ENCODE measurements around the gene CNTN3.
A peak's percentile ranks its signal among the peaks of the same experiment; 100 is the strongest.

Gene CNTN3

GRCh38 chr3:74614107-74614967 lies at the start of gene CNTN3:
CNTN3 (minus strand) TSS chr3:74614659; CDS start chr3:74521112, 93,547 bp downstream.
- peak; percentile 87 for DNase-seq

- no peak for DNase-seq
Observed at GRCh38 chr3:74663178-74663577, 48.7 kb upstream of the CNTN3 start.

GRCh38 chr3:74661672-74662071 lies 47.2 kb upstream of the CNTN3 start:
- DNase-seq = no peak

- DNase-seq = no peak
Observed at GRCh38 chr3:74651885-74652284, 37.4 kb upstream of the CNTN3 start.

- DNase-seq = no peak
Observed at GRCh38 chr3:74651292-74651691, 36.8 kb upstream of the CNTN3 start.

- DNase-seq = no peak
Observed at GRCh38 chr3:74648107-74648506, 33.6 kb upstream of the CNTN3 start.

- DNase-seq = no peak
Observed at GRCh38 chr3:74646094-74646493, 31.6 kb upstream of the CNTN3 start.

GRCh38 chr3:74643636-74644035 lies 29.2 kb upstream of the CNTN3 start:
- DNase-seq = peak; percentile 80

- no peak for DNase-seq
Observed at GRCh38 chr3:74642876-74643275, 28.4 kb upstream of the CNTN3 start.

GRCh38 chr3:74640211-74640610 lies 25.8 kb upstream of the CNTN3 start:
- DNase-seq = no peak

- DNase-seq = no peak
Observed at GRCh38 chr3:74639681-74640080, 25.2 kb upstream of the CNTN3 start.

GRCh38 chr3:74636981-74637380 lies 22.5 kb upstream of the CNTN3 start:
- DNase-seq = no peak

- DNase-seq = no peak
Observed at GRCh38 chr3:74633021-74633420, 18.6 kb upstream of the CNTN3 start.

GRCh38 chr3:74631351-74632140 lies 17.1 kb upstream of the CNTN3 start:
- DNase-seq = no peak

GRCh38 chr3:74630602-74631001 lies 16.1 kb upstream of the CNTN3 start:
- DNase-seq = peak; percentile 56

- no peak for DNase-seq
Observed at GRCh38 chr3:74626011-74626410, 11.6 kb upstream of the CNTN3 start.

- DNase-seq = no peak
Observed at GRCh38 chr3:74624301-74624700, 9.8 kb upstream of the CNTN3 start.

- DNase-seq = no peak
Observed at GRCh38 chr3:74623261-74623836, 8.9 kb upstream of the CNTN3 start.

- peak; percentile 23 for DNase-seq
Observed at GRCh38 chr3:74621581-74621980, 7.1 kb upstream of the CNTN3 start.

- DNase-seq = peak; percentile 48
Observed at GRCh38 chr3:74617776-74618175, 3.3 kb upstream of the CNTN3 start.

GRCh38 chr3:74613521-74614106 lies 845 bp downstream of the CNTN3 start:
- DNase-seq = peak; percentile 74

- no peak for DNase-seq
Observed at GRCh38 chr3:74613060-74613459, 1.4 kb downstream of the CNTN3 start.

- DNase-seq = no peak
Observed at GRCh38 chr3:74611206-74611605, 3.3 kb downstream of the CNTN3 start.

Data from eye (tissue), 1 donor.